GM21786 (cell line): ENCODE measurements around the gene GPC6.
"Not testable (repeated sequence)": the region's sequence is repeated elsewhere in the genome, so short reads cannot be mapped to it uniquely, and the experiment has no call there.

ENCODE experiments used
- ATAC-seq: cut with Tn5 transposase; IDR thresholded peaks from one replicate; pipeline ENCODE4 v1.9.1; 2021; ENCODE audit not compliant: unreplicated experiment

GPC6 gene

DNA sequence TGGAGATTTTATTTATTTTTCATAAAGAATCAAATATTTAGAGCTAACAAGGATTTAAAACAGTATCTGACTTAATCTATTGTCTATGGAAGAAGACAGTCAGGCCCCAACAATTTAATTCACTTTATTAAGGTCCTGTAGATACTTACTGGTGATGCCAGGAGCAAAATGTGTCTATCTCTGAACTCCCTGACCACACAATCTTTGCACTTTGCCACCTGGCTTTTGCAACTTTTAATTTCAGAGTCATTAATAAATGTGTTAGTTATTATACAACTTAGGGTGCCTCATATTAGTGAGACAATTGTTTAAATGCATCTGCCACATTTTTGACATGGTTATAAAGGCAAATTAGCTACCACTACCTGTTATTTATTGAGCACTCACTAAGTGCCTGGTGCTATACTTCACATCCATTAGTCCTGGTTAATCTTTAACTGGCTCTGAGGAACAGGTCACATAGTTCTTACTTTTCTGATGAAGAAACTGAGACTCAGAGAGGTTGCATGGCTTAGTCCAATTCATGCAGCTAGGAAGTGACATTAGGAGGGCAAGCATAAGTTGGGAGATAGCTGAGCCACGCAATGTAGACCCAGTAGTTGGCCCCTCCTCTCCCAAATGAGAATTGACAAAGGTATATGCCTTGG, 955.0 kb downstream of the GPC6 start:
- ATAC-seq = no peak

DNA sequence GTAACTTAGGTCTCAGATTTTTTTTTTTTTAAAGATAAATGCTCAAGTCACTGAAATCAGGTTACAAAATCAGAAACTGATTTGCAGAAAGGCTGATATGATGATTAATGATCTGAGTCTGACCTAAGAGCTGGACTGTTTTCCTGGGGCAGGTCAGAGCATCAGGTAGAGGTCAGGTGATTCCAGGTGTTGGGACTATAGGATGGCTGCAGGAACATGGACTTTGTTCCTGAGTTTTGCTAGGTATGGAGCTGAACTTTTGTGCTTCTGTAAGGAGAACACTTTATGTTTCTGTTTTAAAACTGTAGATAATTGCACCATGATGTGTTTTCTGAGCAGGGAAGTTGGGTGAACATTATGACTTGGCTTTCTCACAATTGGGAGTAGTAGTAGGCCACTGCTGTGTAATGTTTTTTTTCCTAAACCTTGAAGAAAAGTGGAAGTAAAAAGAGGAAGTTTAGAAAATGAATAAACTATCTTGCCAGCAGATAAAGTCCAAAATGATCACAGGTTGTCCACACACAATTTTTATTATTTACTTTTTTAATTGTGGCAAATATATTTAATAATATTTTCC, 955.7 kb downstream of the GPC6 start:
- ATAC-seq = no peak

DNA sequence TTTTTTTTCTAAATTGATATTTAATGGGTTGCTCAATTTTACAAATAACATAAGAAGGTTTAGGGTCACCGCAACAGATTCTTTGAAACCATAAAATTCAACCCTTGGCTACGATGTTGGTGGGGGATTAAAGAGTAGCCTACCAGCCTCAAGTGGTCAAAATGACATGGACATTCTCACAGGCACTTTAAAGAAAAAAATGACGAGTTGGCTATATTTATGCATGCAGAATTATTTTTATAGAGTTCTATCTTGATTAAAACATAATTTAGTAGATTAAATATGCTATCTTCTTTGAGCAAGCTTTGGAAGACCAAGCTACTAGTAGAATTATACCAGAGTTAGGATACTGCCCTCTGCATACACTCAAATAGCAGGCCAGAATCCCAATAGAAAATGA, 959.9 kb downstream of the GPC6 start:
- no peak for ATAC-seq

DNA sequence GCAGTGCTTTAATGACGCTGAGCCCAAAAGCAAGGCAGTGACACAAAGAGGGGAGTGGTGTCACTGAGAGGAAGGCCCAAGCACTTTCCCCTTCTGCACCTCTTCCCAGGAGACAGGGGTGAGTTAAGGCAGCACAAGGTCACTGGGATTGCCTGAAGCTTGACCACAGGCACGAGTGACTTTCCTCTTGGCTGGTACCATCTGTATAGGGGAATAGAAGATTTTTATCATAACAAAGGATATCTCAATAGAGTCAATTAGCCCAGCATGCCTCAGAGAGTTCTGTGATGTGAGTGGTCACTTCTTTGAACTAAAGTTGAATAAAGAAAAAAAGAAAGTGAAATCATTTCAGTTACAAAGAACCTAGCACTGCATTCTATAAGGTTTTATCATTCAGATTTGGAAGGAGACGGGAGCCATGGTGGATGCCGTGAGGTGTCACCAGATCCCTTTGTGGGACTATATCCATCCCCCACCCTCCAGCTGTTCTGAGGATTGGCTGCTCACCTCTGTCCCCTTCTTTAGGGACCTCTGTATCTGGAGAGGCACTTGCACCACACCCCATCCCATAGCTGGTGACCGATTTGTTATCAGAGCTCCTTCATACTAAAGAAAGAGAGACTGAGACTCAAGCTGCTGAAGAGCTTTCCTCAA, 961.7 kb downstream of the GPC6 start:
- ATAC-seq = no peak

DNA sequence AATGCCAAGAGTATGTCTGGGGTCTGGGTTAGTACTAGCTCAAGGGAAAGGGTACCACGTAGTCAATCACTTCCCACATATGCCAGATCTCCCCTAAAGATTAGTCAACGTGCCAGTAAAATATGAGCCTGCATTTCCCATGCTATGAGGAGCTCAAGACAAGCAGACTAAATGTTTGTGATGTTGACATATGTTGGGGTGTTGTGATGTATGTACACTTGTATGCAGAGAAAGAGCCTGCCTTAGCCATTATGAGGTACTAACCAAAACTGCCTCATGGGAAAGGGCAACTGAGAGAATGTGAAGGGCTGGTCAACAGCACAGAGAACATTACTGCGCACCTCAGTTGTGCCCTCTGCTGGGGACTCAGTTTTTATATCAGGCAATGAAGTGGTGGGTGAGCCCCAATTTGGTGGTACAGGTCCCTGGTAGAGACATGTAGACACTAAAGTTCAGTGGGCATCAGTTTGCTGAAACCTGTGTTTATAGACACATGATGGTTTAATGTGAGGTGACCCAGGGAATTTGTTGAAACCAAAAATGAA, 965.9 kb downstream of the GPC6 start:
- ATAC-seq = no peak

DNA sequence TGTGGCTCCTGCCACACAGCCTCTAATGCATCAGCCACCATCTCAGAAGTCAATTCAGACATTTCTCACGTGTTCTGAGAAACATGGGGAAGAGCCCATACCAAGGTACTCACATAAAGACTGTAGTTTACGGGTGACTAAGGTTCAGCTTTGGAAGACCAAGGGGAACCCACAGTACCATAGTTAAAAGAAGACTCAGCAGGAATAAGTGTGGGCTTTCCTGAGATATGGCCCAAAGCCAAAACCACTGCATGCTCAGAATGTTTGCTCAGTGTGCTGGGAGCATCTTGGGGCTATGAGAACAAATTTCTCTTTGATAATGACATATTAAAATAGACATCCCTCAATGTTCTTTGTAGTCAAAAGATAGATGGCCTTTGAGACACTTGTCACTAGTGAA, 969.1 kb downstream of the GPC6 start:
- ATAC-seq = no peak

DNA sequence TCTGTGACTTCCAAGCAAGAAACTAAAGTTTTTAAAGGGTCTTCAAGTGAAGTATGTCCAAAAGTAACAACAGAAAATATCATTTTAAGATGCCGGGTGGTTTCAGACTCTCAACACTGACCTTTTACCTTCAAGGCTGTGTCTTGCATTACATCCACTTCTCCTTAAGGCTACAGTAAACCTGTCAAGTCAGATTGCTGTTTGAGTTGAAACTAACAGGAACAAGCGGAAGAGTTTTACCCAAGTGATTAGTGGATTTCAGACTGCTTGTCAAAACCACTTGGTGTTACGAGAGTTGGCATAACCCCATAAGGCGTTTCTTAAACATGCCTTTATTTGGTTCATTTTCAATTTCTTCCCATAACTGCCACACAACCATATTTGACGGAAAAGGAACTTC, 969.8 kb downstream of the GPC6 start:
- no peak for ATAC-seq

DNA sequence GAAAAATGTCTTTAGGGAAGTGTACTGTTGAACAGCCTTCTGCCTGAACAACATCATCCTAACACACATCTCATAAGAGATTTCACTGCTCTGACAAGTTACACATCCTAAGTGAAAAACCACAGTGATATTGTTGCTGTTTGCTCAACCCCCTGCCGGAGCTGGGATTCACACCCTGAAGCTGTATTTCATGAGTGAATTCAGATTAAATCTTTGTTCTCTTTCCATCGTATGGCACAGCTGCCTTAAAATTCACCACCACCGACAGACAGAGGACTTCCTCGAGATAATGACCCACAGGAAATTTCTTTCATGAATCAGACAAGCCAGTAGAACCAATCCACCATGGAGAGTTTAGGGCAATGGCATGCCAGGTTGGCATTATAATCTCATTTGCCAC, 972.1 kb downstream of the GPC6 start:
- no peak for ATAC-seq

DNA sequence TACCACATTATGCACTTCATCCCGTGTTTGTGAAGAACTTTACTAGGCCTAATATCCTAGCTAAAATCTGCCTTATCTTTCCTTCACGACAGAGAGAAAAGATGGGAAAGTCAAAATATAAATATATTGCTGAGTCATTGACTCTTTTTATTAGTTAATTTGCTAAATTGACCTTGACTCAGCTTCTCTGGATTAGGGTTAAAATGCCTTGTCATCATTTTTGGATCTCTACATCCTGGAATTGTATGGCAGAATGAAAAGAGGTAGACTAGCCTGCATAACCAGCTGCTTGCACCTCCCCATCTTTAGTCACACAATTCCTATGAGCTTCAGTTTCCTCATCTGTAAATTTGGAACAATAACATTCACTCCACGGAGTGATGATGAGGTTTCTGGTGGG, 972.5 kb downstream of the GPC6 start:
- ATAC-seq = no peak

DNA sequence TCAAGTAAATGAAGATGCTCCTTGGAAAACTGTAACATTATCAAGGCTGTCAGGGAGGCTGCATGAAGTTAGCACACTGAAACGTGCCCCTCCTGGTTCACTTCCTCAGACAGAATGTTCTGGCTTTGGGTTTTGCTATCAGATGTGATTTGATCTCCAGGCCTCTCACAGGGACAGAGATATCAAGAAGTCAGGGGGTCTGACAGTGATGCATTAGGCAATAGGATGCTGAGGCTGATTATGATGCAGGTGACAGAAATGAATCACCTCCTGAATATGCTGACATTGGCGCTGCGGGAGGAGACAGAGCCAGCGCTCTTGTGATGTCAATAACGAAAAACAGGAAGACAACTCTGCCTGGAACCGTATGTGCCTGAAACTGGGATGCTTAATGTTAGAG, 974.4 kb downstream of the GPC6 start:
- ATAC-seq = no peak

DNA sequence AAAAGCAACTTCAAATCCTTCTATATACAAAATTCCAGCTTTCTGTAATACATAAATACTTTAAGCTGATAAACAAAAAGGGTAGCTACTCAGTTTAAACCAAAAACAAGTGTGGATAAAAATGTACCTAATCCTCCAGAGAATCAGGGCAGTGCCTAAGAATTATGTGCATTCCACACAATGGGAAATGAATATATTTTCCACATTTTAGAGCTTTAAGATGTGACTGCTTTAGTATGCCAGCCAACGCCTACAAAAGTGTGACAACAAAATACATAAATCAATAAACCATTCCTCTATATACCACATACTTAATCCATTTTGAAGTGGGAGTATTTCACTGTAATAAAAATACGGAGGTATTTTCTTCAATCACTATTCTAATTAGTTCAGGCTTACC, 977.6 kb downstream of the GPC6 start:
- ATAC-seq = no peak

DNA sequence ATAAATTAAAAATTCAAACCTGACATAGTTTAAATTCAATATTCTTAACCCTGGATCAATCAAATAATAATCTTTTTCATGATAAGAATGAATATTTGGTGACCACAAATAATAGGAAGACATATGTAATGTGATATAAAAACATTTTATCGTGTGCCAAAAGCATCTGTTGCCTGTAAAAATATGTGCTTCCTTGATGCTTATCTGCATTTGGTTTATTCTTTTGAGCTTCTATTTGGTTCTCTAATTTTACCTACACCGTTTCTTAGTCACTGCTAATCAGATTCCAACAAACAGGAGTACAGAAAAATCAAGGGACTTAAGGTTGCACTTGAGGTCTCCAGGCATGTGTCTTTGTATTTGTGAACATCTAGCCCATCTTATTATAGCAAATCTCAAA, 978.3 kb downstream of the GPC6 start:
- no peak for ATAC-seq

DNA sequence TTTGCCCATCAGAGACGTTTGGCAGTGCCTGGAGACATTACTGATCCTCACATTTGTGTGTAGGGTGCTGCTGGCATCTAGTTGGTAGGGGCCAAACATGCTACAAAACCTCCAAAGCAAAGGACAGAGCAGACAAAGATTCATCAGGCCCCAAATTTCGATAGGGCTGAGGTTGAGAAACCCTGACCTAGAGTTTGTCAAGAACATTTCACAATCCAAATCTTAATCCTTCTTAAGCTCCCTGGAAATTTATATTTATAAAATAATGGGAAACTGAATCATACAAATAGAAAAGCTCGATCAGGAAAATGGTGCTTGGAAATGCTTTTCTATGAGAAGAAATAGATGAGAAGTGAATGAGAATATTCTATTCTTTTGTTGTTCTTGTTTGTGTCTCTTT, 979.3 kb downstream of the GPC6 start:
- no peak for ATAC-seq

DNA sequence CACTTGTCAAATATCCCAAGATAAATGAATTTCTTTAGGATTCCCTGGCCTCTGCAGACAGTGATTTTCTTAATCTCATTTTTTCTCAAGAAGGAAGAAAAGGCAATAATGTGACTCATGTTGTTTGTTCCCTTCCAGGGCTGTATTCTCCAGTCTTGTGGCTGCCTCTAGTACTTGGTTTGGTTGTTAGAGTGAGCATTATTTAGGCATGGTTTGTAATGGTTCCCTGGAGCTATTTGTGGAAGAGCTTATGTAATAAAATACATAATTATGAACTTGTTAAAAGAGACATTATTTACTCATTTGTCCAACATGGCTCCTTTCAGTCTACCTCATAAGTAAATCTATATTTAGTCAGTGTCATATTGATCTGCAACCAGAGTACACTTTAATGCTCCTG, 982.5 kb downstream of the GPC6 start:
- ATAC-seq = no peak

DNA sequence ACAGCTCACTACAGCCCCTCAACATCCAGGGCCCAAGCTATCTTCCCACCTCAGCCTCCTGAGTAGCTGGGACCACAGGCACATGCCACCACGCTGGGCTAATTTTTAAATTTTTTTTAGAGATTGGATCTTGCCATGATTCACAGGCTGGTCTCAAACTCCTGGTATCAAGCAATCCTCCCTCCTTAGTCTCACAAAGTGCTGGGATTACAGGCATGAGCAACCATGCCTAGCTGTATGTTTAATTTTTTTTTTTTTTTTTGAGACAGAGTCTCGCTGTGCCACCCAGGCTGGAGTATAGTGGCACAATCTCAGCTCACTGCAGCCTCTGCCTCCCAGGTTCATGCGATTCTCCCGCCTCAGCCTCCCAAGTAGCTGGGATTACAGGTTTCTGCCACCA, 983.3 kb downstream of the GPC6 start:
- ATAC-seq = not testable (repeated sequence)

DNA sequence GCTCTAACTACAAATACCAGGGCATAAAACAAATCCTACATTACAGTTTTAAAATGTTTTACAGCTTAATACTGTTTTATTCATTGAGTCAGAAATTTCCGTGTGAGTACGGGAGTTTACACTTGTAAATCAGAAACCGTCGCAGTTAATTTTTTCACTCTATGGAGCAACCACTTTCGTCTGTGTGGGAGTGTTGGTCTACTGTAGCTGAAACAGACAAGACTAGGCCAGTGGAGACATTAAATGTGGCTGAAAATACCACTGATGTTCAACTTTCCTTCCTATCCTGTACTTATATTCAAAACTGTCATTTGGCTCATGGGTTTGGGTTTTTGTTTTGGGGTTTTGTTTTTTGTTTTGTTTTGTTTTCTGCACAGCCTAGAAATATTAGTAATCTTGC, 984.2 kb downstream of the GPC6 start:
- ATAC-seq = no peak

DNA sequence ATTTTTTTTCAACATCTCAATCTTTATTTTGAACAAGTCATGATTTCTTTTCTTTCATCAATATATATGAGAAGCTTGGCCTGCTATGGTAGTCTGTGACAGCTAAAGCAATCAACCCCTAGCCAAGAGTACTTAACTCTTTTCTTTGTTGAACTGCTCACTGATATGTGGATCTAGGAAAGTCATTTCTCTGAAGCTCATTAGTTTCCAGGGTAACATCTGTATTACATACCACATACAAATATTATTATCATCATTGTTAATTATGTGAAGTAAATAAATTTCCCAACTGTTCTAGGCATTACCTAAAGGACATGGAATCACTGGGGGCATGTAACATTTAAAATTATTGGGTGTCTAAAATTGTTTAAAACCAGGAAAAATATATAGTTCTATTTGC, 985.6 kb downstream of the GPC6 start:
- no peak for ATAC-seq

DNA sequence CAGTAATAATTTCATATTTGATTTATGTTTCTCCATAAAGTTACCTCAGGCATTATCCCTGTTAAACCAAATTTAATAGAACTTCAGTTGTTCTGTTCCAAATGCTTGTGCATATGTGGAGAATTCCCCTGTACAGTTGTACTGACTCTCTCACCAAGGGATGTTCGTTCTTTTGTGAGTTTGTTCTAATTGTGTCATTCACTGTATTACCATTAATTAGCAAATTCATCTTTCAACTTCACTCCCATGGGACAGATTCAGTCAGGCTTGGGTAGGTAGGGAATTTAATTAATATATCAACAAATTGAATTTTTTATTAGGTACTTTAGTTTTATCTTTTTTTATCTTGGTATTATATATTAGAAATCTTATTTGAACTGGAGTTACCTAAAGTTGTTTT, 987.5 kb downstream of the GPC6 start:
- no peak for ATAC-seq

DNA sequence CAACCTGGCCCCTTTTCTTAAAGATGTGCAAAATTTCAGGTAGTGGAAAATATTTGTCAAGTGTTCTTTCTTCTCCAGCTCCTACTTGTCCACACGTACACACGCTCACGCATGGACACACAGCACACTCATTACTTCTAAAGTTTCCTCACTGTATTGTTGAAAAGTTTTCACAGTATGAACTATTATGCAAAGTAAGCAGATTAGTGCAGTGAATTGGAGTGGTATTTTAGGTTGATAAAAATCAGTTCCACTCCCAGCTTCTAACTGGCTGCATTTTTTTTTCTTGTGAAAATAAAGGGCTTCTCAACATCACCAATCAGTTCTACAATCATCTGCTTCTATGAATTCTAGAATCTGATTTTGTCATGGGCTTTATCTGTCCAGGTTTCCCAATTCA, 988.4 kb downstream of the GPC6 start:
- ATAC-seq = no peak

DNA sequence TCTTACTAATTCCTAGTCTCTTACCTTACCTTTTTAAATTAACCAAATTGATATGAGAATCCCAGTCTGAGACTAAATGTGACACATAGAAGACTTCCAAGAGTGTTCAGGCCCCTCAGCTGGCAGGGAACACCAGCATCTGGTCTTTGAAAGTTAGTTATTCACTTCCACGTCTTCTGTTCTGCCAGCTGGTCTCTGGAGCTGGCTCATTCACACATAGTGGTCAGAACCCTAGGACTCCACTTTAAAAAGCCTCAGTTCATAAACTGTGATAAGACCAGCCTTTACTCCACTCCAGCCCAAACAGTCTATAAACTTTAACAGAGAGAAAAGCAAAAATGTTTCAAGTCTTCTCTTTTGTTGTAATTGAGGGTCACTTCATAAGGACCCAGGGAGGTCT, 989.9 kb downstream of the GPC6 start:
- no peak for ATAC-seq

DNA sequence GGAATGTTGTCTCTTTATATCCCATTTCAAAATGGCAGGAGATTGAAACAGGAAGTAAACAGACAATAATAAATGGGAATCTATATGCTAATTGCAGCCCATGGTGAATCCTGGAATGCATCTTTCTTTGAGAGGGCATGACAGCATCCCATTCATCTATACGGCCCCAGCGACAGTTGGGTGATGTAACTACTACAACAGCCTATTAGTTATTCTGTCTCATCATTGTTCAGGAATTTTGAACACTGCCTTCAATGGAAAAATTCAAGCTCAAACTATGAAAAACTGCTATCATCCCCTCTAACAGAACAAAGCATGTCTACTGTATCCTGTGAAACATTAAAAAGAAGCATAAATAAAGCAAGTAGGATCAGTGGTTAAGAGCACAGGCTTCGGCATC, 990.8 kb downstream of the GPC6 start:
- ATAC-seq = no peak

DNA sequence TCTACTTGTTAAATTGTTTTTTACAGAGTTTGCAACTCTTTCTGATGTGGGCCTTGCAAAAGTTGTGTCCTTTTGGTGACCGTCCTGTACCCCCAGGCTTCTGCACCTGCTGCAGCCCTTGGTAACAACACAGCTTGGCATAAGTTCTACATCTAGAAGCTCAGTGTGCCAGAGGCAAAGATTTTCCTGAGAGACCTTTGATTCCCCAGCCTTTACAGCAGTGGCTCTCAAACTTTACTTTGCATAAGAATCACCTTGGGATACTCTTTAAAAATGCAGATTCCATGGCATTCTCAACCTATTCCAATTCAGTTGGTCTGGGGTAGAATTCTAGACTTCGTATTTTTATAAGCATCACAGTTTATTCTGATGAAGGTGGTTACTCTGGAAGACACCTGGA, 991.9 kb downstream of the GPC6 start:
- no peak for ATAC-seq

DNA sequence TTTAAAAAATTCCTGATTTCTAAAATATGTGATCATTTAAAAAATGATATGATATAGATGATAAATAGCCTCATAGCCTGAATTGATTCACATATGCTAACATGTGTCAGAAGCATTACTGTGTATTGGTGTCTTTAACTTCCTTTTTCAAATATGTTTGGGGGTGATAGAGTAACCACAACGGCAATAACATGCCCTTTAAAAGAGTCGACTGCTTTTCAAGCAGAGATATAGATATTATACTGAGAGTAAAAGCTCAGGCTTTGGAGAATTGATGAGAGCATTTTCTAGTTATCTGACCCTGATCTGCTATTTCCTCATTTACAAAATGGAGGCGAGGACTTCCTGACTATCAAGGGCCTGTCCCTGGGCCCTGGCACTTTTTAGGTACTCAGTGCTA, 992.3 kb downstream of the GPC6 start:
- no peak for ATAC-seq
